HG03521 (cell line): ENCODE data around the gene PRDM16.

Experiments used
- ATAC-seq: cut with Tn5 transposase; IDR thresholded peaks from one replicate; pipeline ENCODE4 v1.9.1; 2021; ENCODE audit warnings: mild to moderate bottlenecking, moderate library complexity; ENCODE audit not compliant: unreplicated experiment

Gene PRDM16

DNA sequence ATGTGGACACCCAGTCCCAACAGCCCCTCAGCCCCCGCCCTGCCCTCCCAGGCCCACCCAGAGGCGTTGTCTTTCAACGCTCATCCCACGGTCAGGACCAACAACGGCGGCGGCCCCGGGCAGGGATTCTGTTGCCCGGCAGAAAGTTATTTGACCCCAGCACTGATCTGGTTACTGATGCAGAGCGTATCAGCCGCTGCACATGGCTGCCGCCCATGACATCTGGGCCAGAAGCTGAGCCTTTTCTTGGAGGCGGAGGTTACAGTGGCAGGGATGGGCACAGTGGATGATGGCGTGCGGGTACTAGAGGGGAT lies 258.3 kb downstream of the PRDM16 start:
- ATAC-seq: no peak

DNA sequence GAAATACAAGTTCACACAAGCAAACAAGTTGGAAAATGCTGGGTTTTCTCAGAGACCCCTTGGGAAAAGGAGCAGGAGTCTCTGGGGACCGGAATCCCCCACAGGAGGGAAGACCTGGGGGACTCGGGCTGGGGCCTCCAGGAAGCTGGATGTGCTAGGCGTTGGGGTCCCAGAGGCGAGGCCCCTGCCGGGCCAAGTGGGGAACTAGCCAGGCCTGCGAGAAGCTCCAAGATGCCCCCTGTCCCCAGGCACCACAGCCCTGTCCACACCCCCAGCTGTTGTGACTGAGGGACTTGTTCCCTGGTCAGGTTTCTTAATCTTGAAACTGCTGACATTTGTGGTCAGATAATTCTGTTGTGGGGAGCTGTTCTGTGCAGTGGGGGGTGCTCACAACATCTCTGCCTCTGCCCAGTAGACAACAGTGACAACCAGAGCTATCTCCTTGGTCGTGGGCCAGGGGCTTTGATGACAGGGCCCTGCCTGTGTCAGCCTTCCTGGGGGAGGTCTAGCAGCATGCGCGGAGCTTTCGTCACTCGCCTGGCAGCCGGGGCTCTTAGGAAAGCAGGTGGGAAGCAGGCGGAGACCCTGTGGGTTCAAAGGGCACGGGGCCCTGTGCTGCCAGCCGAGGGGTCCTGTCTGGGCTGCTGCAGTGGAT lies 259.1 kb downstream of the PRDM16 start:
- ATAC-seq: no peak

DNA sequence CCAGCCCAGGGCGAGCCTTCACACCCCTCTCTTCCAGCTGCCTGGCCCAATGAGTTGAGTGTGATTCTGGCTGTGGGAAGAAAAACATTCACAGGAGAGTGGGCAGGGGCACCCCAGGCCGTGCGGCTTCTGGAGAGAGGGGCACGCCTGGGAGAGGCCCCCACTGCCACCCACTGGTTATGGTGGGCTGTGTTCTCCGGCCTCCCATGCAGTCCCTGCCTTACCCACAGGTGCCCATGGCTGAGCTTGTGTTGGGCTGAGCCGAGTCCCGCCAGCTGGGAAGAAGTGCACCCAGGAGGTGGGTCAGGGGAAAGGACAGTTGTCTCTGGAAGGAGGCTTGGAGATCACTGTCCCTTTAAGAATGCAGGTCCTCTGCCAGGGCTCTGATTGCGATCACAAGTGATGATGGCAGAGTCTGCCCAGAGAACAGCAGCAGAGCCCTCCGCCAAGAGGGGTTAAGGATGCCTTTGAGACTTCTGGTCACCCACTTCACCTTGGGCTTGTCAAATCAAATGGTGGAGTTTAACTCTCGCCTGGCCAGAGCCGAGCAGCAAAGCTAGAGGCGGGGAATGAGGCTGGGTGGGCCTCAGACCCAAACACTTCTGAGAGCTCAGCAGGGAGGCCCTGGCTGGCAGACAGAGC lies 260.8 kb downstream of the PRDM16 start:
- no peak for ATAC-seq

DNA sequence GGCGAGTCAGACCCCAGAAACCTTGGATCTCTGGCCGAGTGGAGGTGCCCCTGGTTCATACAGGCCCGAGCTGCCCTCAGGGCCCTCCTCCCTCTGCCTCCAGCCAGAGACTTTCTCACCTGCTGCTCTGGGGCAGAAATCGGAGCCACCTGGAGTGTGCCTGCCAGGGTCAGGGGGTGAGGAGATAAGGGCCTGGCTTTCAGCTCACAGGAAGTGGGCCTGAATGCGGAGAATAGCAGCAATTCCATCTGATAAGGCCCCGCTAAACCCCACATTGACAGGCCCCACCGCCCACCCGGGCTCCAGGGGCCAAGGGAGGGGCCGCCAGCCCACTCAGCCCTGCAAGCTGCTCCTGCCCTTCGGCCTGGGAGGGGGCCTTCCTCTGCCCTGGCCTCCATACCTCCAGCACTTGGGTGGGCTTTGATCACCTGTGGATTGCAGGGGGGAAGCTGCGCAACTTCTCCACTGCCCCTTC lies 261.8 kb downstream of the PRDM16 start:
- no peak for ATAC-seq

DNA sequence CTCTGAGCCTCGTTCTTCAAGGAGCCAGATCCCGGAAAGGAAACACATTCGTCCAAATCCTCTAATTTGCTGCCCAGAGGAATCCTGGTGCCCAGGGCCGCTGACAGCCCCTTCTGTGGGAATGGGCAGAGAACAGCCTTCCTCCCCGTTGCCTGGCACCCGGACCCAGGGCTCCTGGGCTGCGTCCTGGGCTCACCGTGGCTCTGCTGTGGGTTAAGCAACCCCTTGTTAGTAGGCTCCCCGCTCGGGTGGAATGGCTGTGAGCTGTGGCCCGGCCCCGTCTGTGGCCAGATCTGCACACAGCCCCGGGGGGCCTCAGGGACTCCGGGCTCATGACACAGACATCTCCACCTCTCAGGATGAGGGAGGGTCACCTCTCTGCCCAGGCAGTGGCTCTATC lies 262.6 kb downstream of the PRDM16 start:
- no peak for ATAC-seq

DNA sequence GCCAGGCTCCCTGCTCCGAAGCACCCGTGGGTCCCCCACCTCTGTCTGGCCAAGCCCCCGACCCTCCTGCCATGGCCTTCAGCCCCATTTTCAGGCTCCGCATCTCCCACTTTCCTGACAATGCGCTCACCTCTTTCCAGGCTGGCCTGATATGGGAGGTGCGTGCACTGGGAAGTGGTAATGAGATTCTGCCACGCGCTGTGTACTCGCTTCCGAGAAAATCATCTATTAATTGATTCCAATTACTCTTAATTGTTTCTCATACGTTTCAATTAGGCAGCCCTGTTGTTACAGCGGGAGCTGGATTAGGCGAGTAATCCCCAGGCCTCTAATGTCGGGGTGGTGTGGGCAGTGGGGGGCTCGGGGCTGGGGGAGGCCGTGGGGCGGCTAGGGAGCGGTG lies 263.0 kb downstream of the PRDM16 start:
- no peak for ATAC-seq

- ATAC-seq: no peak
These were observed 263.7 kb downstream of the PRDM16 start for GRCh38 chr1:3332662-3333061.

GRCh38 chr1:3333903-3334302 lies 264.9 kb downstream of the PRDM16 start:
- ATAC-seq: no peak

- no peak for ATAC-seq
These were observed 265.4 kb downstream of the PRDM16 start for GRCh38 chr1:3334366-3334765.

GRCh38 chr1:3335754-3336640 lies 267.0 kb downstream of the PRDM16 start:
- no peak for ATAC-seq

DNA sequence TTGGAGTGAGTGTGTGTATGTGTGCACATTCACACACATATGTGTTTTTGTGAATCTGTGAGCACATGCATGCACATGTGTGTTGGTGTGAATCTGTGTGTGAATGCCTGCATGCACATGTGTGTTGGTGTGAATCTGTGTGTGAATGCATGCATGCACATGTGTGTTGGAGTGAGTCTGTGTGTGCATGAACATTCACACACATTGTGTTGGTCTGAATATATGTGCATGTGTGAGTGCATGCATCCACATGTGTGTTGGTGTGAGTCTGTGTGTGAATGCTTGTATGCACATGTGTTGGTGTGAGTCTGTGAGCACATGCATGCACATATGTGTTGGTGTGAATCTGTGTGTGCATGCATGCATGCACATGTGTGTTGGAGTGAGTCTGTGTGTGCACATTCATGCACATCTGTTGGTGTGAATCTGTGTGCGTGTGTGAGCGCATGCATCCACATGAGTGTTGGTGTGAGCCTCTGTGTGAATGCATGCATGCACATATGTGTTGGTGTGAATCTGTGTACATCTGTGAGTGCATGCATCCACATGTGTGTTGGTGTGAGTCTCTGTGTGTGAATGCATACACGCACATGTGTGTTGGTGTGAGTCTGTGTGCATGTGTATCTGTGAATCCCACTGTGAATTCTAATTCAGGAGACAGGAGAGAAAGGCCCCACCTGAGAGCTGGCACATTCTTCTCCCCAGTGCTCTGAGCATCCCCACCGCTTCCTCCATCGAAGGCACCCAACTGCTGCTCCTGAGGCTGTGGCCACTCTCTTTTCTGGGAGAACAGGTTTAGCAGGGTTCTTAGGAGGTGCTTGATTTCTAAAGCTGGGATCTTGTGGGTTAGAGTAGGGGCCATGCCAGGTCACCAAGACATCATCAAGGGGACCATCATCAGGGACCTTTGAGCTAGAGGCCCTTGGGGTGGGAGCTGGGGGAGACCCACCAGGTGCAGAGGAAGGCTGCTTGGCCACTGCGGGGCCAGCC lies 267.9 kb downstream of the PRDM16 start:
- ATAC-seq: no peak

DNA sequence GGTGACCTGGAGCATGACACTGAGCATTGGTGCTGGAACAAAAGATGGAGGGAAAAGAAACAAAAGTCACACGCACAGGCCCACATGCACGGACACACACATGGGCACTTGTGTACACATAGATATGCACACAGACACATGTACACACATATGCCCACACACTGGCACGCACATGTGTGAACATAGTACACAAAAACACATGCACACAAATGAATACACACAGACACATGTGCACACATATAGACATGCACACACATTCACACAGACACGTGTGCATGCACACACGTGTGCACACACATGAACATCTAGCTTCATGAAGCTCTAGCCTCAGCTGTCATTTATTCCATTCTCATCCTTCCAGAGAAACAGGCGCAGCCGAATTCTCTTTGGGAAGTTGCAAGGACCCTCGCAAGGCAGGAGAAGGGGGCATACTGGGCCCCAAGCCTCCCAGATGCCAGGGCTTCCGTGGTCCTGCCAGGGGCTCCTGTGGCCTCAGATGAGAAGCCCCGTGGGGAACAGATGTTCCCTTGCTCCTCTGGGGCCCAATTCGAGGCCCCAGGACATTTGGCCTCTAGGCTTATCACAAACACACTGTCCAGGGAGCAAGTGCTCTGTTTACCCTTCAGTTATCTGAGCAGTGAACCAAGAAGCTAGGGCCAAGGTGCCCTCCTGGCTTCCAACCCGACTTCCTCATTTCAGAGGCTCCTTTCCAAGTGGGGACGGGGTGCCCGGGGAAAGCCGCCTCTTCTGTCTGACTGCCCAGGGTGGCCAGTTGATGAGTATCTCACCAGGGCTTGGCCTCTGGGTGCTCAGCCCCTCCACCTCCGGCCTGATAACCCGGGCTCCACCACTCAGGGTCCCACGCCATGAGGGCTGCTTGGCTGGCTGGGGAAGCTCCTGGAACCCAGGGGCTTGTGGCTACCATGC lies 269.1 kb downstream of the PRDM16 start:
- ATAC-seq: no peak

GRCh38 chr1:3338725-3339070 lies 269.7 kb downstream of the PRDM16 start:
- no peak for ATAC-seq

- no peak for ATAC-seq
These were observed 270.9 kb downstream of the PRDM16 start for GRCh38 chr1:3339856-3340255.

GRCh38 chr1:3340548-3341235 lies 271.7 kb downstream of the PRDM16 start:
- no peak for ATAC-seq

DNA sequence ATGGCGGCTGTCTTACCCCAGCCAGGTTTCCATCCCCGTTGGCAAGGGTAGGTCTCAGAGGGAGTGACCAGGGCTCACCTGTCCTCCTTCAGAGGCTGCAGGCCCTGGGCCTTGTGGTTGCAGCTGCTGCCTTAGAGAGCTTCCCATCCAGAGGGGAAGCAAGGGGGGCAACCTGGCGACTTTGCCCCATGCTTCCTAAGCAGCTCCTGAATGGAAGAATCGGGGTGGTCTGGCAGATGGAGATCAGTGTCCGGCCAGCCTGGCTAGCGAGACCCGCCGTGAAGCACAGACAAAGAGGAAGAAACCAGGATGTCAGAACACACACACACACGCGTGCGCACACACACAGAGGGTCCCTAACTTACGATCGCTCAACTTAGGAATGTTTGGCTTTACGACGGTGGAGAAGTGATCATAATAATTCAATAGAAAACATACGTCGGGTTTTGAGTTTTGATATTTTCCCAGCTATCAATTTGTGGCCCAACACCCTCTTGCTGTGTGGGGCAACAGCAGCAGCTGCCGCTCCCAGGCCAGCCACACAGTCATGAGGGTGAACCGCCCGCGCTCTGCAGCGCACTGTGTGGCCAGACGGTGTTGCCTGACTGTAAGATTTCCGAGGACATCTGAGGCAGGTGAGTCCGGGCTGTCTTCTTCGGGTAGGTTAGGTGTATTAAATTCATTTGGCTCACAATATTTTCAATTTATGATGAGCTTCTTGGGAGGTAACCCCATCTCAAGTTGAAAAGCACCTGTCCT lies 272.4 kb downstream of the PRDM16 start:
- ATAC-seq: no peak

DNA sequence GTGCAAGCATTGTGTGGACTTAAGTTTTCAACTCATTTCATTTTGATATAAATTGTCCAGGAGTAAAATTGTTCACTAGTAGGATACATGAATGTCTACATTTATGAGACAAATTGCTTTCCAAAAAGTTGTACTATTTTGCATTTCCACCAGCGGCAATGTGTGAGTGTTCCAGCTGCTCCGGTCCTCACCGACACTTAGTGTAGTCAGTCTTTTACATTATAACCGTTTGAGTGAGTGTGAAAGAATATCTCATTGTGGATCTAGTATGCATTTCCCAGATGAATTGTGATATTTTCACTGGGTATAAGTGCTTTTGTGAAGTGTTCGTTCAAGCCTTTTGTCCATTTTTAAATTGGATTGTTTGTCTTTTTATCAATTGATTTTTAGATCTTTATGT lies 274.0 kb downstream of the PRDM16 start:
- ATAC-seq: no peak

- ATAC-seq: no peak
These were observed 275.4 kb downstream of the PRDM16 start for GRCh38 chr1:3344395-3344794.
